Measurements from ENCODE around the gene UCK1. TPM values are rescaled to one million over a fixed set of nuclear protein-coding genes. Genes with fewer than 3 reads are reported as not detected.
"Not testable (repeated sequence)": the region's sequence is repeated elsewhere in the genome, so short reads cannot be mapped to it uniquely, and the experiment has no call there.

The UCK1 gene
- polyA plus RNA-seq, 3 donors, result 33.7 to 42.8 (median 36.5) TPM

GRCh38 chr9:131559421-131560000 lies 28.4 kb upstream of the UCK1 start:
- DNase-seq (ENCODE audit: extremely low read depth in 1 of 11, low read depth in 9 of 11, low spot score in 4 of 11), result no peak

- no peak for DNase-seq (ENCODE audit: extremely low read depth in 1 of 11, low read depth in 9 of 11, low spot score in 4 of 11)
Observed at GRCh38 chr9:131557855-131558548, 26.9 kb upstream of the UCK1 start.

GRCh38 chr9:131555841-131556673 lies 25.0 kb upstream of the UCK1 start:
- DNase-seq (ENCODE audit: extremely low read depth in 1 of 11, low read depth in 9 of 11, low spot score in 4 of 11), result no peak

- no peak for DNase-seq (ENCODE audit: extremely low read depth in 1 of 11, low read depth in 9 of 11, low spot score in 4 of 11)
Observed at GRCh38 chr9:131554843-131555351, 23.8 kb upstream of the UCK1 start.

GRCh38 chr9:131554087-131554842 lies 23.2 kb upstream of the UCK1 start:
- no peak for DNase-seq (ENCODE audit: extremely low read depth in 1 of 11, low read depth in 9 of 11, low spot score in 4 of 11)

DNA sequence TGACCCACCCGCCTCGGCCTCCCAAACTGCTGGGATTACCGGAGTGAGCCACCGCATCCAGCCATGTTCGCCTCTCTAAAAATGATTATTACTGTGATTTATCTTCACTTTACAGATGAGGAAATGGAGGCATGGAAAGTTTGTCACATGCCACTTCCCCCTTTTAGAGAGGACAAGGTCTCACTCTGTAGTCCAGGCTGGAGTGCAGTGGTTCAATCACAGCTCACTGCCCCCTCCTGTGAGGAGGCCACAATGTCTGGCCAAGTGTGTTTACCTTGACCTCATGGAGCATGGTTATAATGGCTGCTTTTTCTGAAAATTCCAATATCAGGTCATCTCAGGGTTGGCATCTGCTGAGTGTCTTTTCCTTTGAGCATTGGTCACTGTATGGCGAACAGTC lies 21.0 kb upstream of the UCK1 start:
- no peak for DNase-seq (ENCODE audit: extremely low read depth in 1 of 11, low read depth in 9 of 11, low spot score in 4 of 11)

GRCh38 chr9:131550465-131550864 lies 19.4 kb upstream of the UCK1 start:
- not testable (repeated sequence) for DNase-seq (ENCODE audit: extremely low read depth in 1 of 11, low read depth in 9 of 11, low spot score in 4 of 11)

DNA sequence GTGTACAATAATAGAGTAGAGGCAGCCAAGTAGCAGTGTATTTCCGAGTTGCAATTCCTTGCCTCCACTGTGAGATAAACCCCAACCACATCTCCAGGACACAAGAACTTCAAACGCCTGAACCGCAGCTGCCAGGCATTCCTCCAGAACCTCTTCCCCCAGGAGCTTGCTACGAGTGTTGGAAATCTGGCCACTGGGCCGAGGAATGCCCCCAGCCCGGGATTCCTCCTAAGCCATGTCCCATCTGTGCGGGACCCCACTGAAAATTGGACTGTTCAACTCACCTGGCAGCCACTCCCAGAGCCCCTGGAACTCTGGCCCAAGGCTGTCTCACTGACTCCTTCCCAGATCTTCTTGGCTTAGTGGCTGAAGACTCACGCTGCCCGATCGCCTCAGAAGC lies 18.1 kb upstream of the UCK1 start:
- not testable (repeated sequence) for DNase-seq (ENCODE audit: extremely low read depth in 1 of 11, low read depth in 9 of 11, low spot score in 4 of 11)

DNA sequence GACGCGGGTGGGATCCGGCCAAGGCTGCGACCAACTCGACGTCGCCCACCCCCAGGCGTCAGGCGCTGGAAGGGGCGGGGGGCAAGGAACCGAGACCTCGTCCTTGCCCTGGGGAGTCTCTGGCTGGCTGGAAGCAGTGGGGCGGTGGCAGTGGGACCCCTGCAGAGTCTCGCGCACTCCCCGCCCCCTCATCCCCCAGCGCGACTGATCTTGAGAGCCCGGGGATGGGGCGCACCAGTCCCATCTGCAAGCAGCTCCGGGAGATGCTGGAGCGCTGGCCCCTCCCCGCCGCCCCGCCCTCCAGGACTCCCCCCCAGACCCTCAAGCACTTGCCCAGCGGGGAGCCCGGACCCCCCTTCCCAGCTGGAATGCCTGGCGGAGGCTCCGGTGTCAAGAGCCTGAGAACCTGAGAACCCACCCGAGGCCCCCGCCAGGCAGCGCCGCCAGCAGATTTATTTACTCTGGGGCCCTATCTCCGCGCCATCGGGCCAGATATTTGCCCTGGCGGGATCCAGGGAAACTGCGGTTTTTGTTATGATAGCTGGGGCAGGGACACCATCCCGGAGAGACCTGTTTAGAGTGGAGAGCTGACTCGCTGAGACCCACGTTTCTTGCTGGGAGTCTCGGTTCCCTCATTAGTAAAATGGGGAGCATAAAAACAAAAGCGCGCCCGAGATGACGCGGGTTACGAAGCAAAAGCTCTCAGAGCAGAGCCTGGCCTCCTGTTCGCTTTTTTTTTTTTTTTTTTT lies 15.4 kb upstream of the UCK1 start:
- DNase-seq (ENCODE audit: extremely low read depth in 1 of 11, low read depth in 9 of 11, low spot score in 4 of 11), result peak in 7 of 11 donors; percentile 51 to 81 (median 66)

DNA sequence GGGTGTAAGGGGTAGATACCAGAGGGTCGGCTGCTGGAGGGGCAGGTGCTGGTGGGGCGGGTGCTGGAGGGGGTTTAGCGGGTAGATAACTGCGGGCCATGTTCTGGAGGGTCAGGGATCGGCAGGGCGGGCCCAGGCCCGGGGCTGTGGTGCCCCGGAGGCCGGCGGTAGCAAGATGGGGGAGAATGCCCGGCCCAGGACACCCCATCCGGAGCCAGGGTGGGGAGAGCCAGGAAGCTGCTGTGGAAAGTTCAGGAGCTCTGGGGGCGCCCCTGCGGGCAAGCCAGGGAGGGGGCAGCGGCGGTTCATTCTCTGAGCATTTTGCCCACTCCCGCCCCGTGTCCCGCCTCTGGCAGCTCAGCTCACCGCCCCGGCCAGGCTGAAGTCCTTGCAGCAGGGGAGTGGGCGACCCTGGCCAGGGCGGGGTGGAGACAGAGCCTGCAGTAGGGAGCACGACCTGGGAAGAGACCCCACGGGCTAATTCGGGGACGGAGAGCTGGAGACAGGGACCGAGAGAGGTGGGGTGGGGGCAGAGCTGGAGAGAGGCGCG lies 14.8 kb upstream of the UCK1 start:
- DNase-seq (ENCODE audit: extremely low read depth in 1 of 11, low read depth in 9 of 11, low spot score in 4 of 11), result no peak

- DNase-seq (ENCODE audit: extremely low read depth in 1 of 11, low read depth in 9 of 11, low spot score in 4 of 11), result peak in 9 of 11 donors; percentile 53 to 81 (median 73)
Observed at GRCh38 chr9:131545003-131545785, 14.1 kb upstream of the UCK1 start, which contains the start of gene PRRT1B. TSS of gene PRRT1B (plus strand) at chr9:131545523. CDS start at chr9:131545616, 93 bp downstream.

DNA sequence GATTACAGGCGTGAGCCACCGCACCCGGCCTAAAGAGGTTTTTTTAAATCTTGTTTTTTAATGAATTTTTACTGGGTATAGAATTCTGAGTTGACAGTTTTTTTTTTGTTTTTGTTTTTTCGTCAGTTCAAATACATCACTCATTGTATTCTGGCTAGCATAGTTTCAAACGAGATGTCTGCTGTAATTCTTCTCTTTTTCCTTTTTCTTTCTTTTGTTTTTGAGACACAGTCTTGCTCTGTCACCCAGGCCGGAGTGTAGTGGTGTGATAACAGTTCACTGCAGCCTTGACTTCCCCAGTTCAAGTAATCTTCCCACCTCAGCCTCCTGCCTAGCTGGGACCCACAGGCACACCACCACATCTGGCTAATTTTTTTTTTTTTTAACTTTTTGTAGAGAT lies 12.1 kb upstream of the UCK1 start:
- DNase-seq (ENCODE audit: extremely low read depth in 1 of 11, low read depth in 9 of 11, low spot score in 4 of 11), result no peak

- DNase-seq (ENCODE audit: extremely low read depth in 1 of 11, low read depth in 9 of 11, low spot score in 4 of 11), result no peak
Observed at GRCh38 chr9:131539223-131539923, 8.3 kb upstream of the UCK1 start.

- DNase-seq (ENCODE audit: extremely low read depth in 1 of 11, low read depth in 9 of 11, low spot score in 4 of 11), result no peak
Observed at GRCh38 chr9:131537946-131538345, 6.9 kb upstream of the UCK1 start.

GRCh38 chr9:131534721-131535237 lies 3.7 kb upstream of the UCK1 start:
- no peak for DNase-seq (ENCODE audit: extremely low read depth in 1 of 11, low read depth in 9 of 11, low spot score in 4 of 11)

DNA sequence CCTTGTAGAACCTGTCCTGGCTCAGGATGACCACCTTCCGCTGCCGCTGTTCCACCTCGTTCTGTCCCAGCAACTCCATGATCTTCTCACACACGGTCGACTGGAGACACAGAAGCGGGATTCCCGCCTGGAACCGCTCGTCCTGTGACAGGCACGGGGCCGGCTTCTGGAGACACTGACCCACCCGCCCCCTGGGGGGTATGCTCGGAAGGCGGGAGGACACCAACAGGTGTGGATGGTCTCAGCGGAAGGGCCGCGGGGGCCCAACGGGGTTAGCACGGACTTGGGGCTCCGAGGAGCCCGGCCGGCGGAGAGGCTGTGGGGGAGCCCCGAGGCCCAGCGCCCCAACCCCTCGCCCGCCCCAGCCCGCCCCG lies 530 bp downstream of the UCK1 start:
- DNase-seq (ENCODE audit: extremely low read depth in 1 of 11, low read depth in 9 of 11, low spot score in 4 of 11), result peak in 1 of 11 donors; percentile 38
